Eye (tissue), 1 donor: ENCODE results near the gene NRXN3.

ENCODE experiments used
- DNase-seq: peaks from one replicate; pipeline ENCODE4 v3.0.0-alpha.2; 2015

The NRXN3 gene

DNA sequence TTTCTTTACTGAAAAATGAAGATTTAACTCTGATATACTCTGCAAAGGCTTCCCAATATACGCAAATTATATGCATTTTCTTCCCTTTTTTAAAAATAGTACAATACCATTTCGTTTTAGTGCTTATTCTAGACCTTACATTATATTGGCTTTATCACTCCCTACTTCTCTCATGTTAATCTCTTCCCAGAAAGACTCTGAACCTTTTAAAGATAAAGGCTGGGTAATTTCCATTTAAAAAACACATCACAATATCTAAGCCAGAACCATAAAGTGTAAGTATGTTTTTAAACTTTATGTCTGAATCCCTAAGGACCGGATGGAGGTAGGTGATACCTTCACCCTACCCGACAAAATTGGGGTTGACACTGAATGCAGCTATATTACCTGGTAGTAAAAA lies 1720.4 kb downstream of the NRXN3 start:
- DNase-seq, result no peak

DNA sequence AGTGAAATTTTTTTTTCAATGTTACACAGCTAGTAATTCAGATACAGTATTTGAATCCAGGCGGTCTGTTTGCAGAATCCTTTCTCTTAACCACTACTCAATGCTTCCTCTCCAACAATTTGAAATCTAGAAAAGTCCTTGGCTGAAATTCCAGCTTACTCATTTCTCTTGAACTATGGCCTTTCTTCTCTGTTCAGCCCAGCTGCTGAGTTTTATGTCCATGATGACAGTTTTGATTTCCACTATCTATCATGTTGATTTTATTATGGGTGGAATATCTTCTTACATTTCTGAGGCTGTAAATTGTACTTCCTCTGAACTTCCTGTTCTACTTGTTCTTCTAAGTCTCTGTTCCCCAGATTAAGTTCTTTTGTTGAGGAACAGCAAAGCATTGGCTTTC lies 1725.8 kb downstream of the NRXN3 start:
- DNase-seq, result no peak

DNA sequence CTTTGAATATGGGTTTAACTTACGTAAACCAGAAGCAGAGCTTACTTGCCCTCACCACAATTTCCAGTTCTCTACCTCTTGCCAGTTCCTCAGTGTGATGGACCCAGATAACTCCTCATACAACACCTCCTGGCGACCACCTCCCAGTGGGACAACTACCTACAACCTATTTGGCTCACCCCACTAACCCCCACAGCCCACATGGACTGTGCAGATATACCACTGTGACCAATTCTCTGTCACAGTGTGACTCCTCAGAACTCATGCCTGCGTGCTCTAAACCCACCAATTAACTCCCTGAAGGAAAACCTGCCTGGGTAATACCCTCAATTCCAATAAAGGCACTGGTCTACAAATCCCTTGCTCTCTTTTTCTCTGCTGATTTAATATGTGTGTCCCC lies 1729.4 kb downstream of the NRXN3 start:
- DNase-seq, result no peak

DNA sequence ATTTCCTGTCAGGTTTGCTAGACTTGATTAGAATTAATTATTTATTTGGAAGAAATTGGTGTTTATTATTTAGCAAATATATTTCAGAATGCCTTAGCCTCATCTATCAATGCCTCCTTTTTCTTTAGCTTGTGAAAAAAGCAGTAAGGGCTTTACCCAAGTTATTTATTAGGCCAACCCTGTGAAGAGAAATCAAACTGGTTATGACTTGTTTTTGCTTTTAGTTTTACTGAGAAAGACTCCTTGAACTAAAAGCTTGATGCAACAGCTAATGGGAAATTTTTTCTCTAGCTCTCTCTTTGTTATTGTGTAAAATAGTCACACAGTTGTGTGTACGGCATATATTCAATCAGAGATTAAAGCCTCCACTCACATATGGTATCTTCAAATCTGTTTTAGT lies 1734.3 kb downstream of the NRXN3 start:
- DNase-seq, result no peak

DNA sequence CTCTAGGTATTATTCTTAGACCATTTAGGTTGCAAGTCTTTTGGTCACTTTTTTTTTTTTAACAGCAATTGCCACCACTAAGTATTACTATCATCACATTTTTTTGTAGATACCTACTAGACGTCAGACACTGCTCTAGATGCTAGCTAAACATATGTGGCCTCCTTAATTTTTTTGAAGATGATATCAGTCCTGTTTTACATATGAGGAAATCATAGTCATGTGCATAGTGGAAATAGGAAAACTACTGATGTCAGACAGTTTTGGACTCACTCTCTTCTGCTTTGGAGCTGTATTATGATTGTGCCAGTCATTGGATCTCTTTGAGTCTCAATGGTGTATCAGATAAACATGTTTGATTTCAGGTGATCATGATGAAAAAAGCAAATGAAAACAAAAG lies 1736.8 kb downstream of the NRXN3 start:
- no peak for DNase-seq

DNA sequence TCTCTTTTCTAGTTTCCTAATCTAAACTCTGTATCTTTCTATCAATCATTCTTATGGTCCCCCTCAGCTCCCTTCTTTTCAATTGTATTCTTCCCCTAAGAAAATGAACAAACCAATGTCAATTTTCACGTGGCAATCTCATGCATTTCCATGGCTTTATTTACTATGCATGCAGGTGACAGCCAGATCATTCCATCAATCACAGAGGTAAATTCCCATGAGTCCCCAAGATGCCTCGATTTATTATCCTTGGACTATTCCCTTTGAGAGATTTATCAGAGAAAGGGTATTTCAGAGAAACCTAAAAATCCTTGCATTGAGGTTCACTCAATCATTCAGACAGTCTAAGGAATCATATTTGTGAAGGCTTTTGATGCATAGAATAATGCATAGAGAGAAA lies 1739.9 kb downstream of the NRXN3 start:
- DNase-seq, result no peak

DNA sequence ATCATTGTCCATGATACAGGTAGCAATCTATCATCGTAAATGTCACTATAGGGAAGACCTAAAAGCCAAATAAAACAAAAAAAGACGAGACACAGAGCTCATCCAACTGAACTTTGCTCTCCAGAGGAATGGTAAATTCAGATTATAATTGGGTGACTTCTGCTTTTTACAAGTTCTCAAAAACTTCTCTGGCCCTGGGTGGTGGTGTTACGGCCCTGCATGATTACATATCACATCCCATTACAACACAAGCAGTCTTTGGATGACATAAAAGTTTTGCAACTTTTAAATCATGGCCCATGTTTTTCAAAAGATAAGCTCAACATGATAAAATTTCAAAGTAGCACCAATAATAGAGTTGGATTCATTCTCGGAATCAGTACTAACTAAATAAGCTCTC lies 1741.6 kb downstream of the NRXN3 start:
- DNase-seq, result no peak

DNA sequence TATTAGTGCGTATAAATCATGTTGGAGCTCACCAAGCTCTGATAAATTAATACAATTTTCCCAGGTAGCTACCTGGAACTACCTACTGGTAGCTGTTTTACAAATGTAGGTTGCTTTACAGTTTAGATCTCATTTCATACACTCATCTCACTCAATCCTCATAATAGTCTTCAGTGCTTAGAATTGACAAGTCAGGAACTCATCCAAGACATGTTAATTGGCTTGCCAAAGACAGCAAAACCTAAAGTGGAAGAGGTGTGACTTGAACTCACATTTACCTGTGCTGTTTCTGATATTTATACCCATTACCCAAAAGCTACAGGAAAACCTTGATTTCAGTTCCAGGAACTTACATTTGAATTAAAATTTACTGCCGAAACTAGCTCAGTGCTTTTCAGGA lies 1744.4 kb downstream of the NRXN3 start:
- no peak for DNase-seq

DNA sequence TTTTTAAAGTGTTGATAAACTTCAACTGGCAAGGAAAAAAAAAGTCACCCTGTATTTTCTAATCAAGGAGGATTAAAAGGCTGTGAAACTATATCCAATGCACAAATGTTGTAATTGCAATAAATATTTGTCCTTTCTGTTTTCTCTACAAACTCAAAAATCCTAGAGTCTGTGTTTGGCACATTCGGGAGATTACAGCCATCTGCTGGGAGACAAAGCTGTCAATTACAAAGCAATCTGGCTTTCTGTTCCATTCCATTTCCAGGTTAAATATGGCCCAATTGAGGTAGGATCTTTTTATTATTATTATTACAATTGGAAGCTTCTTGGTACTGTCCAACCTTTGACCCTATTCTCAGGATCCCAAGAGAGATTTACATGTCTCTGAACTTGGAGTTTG lies 1745.2 kb downstream of the NRXN3 start:
- DNase-seq, result no peak

DNA sequence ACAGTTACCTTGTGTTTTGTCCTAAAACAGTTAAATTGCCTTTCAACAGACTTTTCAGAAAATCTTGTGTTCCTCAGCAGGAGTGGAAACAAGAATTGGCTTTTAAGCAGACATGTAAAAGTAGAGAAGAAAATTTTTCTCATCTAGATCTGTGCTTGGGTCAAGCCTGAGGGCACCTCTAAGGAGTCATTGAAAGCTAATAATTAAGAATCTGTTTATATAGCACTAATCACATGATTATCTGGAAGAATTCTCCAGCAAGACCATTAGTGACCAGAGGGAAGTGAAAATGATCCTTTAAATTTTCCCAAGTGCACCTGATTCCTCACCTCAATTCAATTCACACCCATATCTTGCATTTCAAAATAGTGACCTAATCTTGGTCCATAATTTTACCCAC lies 1746.1 kb downstream of the NRXN3 start:
- no peak for DNase-seq

DNA sequence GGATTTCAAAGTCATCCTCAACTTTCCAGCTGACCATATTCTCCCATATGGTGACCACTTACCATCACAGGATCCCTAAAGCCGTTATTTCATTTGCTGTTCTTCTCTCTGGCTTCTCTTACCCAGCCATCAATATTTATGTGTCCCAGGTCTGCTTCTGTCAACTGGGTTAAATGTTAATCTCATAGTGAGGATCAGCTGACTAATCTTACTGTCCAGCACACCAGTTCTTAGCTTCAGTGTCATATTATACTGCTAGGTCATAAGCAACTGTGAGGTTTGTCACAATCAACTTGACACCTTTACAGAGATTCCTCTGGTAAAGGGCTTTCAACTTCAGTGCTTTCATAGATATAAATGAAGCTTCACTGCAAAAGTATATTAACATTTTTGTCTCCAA lies 1746.7 kb downstream of the NRXN3 start:
- DNase-seq, result no peak
